NCI-H345 (cell line): ENCODE data around the gene QRFP.
"Not testable (repeated sequence)": the region's sequence is repeated elsewhere in the genome, so short reads cannot be mapped to it uniquely, and the experiment has no call there.

Experiments used
- DNase-seq: peaks from one replicate; lab custom pipeline; 2025; lab: John Stamatoyannopoulos, UW

QRFP gene

DNA sequence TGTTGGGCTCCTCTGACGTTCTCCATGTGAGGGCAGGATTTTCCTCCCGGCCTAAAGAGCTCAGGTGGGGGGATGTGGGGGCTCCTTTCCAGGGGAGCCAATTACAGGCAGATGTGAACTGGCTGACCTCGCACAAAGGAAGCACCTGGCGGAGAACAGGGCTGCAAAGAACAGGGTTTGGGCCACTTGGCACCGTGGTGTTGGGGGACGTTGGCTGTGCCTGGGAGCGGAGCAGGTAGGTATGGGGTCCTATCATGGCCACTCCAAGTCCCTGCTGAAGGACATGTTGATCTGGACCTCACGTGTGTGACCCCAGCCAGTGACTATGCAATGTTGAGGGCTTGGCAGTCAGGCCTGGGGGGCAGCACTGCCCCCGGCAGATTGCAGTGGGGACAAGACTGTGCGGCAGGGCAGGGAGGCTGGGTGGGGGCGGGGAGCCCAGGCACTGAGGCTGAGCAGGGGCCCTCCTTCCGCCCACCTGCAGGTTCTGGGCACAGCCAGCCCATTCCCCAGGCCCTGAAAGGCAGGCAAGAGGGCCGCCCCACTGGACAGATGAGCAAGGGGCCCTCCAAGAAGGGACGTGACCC is 23.0 kb upstream of the QRFP start:
- DNase-seq, result no peak

DNA sequence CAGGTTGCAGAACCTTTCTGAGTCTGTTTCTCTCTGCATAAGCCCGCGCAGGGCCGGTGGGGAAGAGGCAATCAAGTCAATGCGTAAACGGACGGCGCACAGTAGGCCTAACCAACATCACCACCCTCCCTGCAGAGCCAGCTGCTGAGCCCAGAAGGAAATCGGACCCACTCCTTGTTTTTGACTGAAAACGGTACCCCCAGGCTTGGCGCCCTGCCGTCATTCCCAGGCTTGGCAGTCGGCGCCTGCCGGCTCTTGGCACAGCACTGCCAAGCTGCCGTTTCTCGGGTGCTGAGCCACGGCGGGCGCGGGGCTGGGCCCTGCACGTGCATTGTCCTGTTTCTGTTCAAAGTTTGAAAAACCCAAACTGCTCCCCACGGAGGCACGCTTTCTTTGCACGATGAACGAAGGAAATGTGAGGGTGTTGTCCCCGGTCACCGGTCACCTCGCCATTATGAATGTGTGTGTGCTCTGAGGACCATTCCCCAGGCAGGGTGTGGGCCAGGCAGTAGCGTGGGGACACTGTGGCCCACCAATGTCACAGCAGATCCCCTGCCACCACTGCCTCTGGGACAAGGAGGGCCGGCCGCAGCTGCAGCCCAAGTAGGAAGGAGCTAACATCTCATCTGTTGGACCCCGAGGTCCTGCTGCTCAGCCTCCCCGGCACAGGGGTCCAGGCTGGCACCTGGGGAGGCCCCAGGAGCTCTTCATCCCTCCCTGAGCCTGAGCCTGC is 22.4 kb upstream of the QRFP start:
- DNase-seq, result no peak

DNA sequence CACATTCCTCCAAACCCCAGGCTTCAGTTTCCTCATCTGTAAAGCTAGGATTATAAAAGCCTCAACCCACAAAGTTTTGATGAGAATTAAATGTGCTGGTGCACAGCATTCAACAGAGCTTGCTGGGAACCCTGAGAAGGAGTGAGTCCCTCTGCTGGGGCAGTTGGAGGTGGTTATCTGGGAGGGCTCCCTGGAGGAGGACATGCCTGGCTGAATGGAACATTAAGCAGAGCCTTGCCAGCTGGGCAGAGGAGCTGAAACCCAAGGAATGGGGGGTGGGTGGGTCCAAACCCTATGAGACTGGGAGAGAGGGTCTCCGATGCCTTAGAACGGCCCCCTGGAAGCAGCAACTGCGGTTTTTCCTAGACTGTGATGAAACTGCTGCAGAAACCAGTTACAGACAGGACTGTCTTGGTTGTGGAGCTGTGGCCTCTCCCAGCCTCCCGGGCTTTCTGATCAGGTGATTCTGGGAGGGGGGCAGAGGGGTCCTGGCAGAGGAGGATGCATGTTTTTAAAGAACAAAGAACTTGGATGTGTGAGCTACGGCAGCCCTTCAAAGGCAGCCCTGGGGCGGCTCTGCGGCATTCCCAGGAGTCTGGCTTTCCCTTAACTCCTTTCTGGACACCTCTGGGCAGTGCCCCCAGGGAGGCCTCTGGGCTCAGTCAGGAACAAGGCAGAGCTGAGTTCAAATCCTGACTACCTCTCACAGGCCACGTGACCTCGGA is 21.7 kb upstream of the QRFP start:
- DNase-seq, result no peak

DNA sequence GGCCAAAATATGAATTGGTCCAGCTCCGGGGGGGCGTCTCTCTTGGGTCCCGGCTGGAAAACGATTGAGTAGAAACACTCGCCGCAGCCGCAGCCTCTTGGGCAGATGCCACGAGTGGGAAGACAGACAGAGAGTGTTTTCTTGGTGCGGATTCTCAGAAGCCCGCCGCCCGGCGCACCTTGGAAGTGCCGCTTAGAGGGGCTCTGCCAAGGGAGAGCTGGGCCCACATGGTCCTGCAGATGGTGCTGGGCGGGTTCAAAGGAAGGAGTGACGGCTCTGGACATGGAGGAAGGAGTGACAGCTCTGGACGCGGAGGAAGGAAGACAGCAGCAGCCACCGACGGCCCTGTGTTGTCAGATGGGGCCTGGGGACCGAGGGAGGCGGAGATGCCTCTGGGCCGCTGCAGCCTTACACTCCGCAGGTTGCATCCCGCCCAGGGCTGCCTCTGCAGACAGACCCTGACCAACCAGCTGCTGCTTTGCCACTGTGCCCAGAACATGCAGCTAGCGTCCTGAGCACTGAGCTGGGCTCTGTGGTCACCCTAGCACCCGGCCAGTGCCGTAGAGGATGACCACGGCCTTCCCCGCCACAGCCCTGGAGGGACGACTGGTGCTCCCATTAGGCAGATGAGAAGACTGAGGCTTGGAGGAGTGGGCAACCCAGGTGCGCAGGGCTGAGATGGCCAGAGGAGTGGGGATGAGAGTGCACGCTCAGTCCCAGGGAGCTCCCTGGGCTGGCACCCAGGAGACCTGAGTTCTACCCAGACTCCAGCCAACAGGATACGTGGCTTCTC is 20.8 kb upstream of the QRFP start:
- DNase-seq, result no peak

DNA sequence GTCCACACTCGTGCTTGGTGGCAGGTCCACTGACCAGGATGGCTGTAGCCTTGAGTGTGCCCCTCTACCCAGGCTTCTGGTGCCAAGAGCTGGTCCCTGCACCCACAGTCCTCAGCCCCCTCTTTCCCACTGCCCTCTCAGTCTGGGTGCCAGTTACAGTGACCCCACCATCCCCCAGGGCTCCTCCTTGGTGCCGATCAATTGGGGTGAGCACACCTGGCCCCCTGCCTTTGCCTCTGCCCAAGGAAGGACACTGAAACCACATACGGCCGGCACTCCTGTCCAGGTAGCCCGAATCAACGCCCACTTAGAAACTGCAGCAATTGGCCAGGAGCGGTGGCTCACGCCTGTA is 18.5 kb upstream of the QRFP start:
- DNase-seq, result no peak

DNA sequence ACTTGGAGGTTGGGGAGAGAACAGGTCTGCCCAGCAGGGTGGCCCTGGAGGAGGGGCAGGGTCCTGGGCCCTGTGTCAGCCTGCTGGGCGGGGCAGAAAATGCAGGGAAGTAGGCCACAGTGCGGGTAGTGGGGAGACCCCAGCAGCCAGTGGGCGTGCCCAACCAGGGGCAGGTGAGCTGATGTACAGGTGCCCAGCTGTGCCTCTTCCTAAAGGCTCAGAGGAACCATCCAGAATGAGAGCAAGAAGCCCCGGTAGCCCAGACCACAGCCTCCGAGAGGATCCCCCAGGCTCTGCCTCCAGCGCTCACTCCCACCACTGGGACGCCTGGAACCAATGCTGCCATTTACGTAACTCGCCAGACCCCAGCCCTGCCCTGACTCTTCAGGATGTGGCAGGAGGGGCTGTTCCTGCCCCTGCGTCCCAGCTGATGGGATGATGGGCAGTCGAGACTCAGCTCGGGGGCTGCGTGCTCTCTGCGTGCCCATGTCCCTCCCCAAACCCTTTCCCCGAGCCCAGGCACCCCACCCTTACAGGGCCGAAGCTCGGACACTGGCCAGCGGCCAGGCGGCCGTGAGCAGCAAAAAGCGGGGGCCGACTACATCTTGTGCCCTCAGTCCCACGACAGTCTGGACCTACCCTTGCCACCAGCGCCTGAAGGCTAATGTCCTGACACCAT is 17.9 kb upstream of the QRFP start:
- DNase-seq, result no peak

DNA sequence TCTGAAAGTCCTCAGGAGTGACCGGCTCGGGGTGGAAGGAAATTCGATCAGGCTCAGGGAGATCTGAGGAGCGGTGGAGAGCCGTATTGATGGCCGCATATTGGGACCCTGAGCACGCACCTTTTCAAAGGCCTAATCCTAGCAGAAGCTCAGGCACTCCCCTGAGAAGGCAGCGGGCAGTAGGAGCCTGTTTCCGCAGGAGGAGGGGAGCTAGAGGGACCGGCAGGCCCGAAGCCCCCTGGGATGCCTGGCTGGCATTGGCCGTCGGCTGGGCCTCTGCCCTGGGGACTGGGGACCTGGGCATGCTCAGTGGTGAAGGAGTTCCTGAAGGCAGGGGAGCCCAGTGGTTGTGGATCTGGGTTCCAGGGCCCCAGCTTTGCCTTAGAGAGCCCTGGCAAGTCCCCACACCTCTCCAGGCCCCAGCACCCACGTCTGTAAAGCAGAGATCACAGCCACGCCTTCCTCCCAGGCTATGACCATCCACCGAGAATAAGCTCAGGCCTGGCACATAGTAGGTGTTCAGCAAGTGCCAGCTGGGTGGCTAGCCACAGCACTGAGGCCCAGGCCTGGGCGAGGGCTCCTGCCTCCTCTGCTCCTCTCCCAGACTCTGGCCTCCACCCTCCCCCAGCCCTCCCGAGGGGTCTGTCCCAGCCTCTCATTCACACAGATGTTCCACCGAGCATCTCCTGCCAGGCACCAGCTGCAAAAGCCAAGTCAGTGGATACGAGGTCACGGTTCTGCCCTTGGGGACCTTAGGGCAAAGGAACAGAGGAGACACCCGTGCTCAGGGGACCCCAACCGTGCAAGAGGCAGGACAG is 17.2 kb upstream of the QRFP start:
- DNase-seq, result no peak

DNA sequence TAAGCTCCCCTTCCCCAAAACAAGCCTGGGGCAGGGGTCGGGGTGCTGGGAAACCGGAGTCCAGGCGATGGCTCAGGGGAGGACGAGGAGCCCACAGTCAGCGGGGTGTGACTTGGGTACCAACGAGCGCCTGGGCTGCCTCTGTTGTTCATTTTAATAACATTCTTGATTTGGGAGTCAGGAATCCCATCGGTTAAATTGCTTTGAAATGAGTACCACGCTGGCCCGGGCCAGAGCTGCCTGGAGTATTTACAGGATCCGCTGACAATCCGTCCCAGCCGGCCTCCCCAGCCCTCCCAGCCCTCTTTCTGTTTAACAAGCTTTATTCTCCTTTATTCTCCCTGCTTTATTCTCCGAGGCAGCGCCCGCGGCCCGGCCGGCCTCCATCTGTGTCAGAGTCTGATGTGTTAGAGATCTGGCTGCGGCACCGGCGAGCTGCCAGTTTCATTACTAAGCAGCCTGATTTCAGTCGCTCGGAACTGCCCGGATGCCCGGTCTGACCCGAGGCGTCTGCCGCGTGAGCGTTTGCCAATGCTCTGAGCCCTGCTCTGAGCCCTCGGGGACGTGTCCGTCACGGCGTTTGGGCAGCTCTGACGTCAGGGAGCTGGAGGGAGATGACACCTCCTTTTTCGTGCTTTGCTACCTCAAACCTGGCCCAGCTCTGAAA is 16.5 kb upstream of the QRFP start:
- no peak for DNase-seq

DNA sequence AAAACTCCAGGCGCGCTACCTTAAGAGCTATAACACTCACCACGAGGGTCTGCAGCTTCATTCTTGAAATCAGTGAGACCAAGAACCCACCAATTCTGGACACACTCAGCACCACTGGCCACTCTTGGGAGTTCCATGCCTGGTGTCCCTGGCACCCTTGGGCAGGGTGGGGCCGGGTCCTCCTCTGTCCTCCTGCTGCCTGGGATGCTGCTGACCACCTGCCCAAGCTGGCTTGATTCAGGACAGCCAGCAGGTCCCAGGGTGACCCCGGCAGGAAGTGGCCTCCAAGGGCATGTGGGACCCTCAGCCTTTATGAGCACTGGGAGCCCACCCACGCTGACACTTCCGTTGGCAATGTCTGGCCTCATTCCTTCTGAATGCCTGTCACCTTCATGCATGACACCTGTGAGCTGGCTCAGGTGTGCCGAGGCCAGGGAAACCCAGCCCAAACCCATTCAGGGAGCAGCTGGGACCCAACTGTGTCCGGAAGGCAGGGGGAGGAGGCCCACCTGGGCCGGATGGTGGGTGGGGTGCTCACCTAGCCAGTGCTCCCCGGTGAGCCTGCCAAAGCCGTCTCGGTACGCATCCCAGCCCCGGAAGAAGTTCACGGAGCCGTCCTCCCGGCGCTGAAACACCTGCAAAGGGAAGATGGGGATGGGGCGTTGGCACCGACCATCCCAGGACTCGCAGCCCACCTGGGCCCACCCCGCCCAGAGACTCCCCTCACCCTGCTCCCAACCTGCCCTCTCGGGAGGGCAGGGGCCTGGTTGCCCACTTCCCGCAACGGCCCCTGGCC is 14.8 kb upstream of the QRFP start:
- DNase-seq, result no peak

DNA sequence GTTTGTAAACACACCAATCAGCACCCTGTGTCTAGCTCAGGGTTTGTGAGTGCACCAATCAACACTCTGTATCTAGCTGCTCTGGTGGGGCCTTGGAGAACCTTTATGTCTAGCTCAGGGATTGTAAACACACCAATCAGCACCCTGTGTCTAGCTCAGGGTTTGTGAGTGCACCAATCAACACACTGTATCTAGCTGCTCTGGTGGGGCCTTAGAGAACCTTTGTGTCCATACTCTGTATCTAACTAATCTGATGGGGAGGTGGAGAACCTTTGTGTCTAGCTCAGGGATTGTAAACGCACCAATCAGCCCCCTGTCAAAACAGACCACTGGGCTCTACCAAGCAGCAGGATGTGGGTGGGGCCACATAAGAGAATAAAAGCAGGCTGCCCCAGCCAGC is 14.1 kb upstream of the QRFP start:
- DNase-seq, result not testable (repeated sequence)

DNA sequence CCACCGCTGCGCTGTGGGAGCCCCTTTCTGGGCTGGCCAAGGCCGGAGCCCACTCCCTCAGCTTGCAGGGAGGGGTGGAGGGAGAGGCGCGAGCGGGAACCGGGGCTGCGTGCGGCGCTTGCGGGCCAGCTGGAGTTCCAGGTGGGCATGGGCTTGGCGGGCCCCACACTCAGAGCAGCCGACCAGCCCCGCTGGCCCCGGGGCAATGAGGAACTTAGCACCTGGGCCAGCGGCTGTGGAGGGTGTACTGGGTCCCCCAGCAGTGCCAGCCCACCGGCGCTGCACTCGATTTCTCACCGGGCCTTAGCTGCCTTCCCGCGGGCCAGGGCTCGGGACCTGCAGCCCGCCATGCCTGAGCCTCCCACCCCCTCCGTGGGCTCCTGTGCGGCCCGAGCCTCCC is 13.4 kb upstream of the QRFP start:
- DNase-seq, result not testable (repeated sequence)

DNA sequence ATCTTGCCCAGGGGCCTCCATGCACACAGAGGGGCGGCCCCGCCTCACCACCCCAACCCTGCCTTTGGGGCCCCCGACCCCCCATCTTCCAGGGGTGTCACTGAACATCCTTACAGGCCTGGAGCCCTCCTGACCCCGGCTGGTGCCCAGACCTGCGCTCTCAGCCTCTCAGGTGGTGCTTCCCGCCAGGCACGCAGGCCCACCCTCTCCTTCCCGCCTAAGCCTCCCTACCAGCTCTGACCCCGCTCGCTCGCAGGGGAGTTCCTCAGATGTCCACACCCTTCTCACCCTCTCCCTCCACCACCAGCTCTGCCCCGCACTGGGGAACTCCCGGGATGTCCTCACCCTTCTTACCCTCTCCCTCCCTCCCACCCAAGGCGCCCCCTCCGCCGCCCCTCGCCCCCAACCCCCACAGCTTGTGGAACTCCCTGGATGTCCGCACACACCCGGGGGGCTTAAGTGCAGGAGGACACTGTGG is 12.3 kb upstream of the QRFP start:
- DNase-seq, result no peak

DNA sequence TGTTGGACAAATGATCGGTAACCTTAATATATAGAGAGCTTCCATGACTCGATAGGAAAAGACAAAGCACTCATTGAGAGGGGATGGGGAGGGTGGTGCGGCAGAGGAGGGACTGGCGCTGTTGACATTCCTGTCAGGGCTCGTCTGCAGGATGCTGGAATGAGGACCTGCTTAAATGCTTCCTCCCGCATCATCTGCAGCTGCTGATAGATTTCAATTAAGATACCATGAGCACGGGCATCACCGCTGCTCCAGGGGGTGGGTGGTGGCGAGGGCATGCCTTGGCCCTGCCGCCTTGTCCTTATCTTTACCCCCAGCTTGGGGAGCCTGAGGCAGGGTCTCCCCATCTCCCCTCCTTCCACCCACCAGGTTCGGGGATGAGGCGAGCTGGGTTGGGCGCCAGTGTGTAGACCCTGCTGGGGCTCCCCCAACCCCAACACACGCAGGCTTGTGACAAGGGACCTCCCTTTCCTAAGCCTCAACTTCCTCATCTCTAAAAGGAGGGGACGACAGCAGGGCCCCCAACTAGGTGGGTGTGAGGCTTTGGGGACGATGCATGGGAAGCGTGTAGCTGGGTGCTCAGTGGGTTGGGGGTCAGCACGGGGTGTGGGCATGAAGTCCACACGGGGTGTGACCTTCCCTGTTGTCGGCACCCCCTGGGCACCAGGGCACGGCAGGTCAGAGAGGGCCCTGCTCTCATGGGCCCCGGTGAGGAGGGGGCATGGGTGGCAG is 11.7 kb upstream of the QRFP start:
- no peak for DNase-seq

DNA sequence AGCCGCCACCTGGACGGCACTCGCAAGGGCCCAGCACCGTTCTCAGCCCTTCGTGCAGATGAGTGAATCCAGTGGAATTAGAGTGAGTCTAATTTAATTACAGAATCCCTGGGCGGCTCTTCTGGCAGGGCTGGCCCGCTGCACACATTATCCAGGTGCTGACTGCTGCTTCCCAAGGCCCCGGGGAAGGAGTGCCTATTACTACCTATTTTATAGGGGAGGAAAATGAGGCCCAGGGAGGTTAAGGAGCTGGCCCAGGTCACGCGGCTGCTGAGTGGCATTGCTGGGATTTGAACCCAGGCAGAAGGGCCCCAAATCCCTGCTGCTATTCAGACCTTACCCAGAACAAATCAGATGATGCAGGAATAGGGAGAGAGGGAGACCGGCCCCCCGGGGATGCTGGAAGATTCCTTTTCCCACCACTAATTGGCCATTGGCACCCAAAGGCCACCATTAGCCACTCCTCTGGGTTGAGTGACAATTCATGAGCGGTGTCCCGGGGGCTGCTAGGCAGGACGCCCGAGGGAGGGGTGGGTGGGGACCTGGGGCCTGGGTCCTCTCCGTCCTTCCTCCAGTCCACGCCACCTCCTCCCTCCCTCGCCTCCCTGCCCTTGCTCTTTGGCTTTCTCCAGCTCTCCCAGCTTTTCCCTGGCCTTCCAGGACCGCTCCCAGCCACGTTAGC is 10.3 kb upstream of the QRFP start:
- no peak for DNase-seq

DNA sequence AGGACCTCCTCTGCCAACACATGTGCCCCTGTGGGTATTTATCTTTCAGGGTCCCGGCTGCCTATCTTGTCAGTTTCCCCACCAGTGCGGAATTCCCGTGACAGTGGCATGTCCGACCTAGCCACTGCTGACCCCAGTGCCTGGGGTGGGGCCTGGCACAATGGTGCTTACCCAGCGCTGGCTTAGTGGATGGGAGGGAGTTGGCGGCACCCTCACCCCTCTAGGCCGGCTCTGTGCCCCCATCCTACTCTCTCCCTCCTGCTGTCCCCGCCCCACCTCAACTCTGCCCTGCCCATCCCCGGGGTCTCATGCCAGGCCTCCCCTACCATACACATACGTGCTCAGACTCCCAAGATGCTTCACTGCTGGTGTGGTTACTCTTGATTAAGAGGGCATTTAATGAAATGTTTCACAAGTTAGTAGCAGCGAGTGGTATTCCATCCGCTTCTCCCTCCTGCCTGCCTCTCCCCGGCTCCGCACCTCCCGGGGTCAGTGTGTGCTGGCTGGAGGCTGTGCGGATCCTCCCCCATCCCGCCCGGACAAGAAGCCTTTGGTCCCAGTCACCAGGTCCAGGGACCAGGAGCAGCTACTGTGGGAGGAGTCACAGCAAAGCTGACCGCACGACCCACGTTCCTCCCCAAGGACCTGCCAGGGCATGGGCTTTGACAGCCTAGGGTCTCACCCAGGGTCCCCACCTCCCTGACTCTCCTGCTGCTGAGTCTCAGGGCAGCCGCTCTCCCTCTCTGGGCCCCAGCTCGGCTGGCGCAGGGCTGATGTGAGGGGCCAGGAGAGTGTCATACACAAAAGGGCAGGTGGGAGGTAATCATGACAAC is 9.5 kb upstream of the QRFP start:
- DNase-seq, result no peak

DNA sequence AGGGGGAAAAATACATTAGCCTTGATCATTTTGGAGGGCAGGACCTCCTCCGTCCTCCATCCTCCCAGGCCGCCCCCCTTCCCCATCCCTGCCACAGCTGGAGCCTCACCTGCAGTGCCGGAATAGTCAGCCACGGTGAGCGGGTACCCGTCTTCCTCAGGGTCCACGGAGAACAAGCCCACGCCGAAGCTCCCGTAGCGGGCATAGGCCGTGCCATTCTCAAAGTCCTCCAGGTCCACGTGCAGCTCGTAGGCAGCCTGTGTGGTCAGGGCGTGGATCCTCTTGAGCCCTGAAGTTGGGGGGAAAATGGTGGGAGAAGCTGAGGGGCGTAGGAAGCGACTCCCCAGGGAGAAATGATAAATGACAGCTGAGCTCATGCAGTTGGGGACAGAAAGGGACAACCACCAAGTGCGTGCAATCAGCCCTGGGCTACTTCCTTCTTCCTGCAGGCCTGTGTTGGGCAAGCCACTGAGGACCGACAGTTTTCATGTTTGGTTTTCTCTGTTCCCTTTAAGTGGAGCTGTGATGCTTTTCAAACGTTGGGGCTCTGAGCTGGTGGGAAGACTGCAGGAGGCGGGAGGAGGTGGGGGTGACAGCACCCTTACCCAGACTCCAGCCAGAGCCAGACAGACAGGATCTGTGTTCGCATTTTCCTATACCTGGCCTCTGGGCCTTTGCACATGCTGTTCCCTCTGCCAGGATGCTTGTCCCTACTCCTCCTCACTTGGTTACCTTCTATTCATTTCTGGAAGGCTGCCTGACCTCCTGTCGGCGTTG is 8.7 kb upstream of the QRFP start:
- DNase-seq, result no peak
